Esophagus squamous epithelium (tissue), 4 donors: ENCODE data around the gene TMEM200A.

Source experiments
- CTCF ChIP-seq, 6 experiments: fragments of 450-650 bp in 4 of 6; fragments of 200-600 bp in 2 of 6; sonication (generic) in 2 of 6; IDR thresholded peaks; one replicate each; pipeline ENCODE4 v1.5.1; 2016 to 2019; ENCODE audit warnings: antibody characterized with exemption in 6 of 6, mild to moderate bottlenecking in 4 of 6, moderate library complexity in 4 of 6
- POLR2A ChIP-seq, 4 donors: fragments of 450-650 bp; IDR thresholded peaks; one replicate each; pipeline ENCODE4 v1.6.1; 2017; ENCODE audit warnings: antibody characterized with exemption in 4 of 4, mild to moderate bottlenecking in 4 of 4, moderate library complexity in 3 of 4

- TF ChIP-seq CTCF (IDR thresholded peaks at IDR 0.05) (no peak), POLR2A (IDR thresholded peaks at IDR 0.05) (no peak)
These were observed 93.5 kb downstream of the TMEM200A start for GRCh38 chr6:130459316-130459715.
